ENCODE measurements around the gene RASSF4.

The RASSF4 gene

DNA sequence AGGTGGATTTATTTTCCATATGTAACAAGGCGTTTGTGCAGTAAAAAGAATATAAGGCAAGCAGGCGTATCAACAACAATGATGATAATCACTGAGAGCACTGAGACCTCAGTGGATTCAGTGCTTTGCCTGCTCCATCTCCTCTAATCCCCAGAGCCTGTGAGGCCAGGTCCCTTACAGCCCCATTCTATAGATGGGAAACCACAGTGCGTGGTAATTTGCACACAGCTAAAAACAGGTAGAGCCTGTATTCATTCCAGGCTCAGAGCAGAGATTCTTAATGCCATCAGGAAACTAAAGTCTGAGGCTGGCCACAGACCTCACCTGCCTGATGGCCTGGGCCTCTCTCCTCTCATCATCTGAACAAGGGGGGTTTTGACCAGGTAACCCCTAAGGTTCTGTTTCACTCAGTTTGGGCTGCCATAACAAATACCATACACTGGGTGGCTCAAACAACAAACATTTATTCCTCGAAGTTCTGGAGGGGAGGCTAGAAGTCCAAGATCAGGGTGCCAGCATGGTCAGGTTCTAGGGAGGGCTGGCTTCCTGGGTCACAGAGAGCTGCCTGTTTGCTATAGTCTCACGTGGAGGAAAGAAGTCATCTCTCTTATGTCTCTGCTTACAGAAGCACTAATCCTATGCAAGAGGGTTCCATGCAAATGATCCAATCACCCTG is 10.3 kb upstream of the RASSF4 start:
- DNase-seq = no peak

DNA sequence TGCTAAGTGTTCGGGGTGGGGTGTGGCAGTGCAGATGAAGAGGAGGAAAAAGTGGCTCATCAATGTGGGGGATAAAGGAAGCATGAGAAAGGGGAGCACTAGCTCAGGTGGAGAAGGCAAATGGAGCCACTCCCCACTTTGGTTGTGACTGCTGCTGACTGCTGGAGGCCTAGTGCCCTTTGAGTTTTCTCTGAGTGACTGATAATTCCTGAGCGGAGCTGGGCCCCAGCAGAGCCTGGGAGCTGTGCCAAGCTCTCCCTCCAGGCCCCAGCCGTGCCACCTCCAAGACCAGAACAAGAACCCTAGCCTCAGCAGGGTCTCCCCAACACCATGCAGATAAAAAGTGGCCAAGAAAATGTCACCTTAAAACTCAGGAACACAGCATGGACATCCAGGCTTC is 9.7 kb upstream of the RASSF4 start:
- no peak for DNase-seq

DNA sequence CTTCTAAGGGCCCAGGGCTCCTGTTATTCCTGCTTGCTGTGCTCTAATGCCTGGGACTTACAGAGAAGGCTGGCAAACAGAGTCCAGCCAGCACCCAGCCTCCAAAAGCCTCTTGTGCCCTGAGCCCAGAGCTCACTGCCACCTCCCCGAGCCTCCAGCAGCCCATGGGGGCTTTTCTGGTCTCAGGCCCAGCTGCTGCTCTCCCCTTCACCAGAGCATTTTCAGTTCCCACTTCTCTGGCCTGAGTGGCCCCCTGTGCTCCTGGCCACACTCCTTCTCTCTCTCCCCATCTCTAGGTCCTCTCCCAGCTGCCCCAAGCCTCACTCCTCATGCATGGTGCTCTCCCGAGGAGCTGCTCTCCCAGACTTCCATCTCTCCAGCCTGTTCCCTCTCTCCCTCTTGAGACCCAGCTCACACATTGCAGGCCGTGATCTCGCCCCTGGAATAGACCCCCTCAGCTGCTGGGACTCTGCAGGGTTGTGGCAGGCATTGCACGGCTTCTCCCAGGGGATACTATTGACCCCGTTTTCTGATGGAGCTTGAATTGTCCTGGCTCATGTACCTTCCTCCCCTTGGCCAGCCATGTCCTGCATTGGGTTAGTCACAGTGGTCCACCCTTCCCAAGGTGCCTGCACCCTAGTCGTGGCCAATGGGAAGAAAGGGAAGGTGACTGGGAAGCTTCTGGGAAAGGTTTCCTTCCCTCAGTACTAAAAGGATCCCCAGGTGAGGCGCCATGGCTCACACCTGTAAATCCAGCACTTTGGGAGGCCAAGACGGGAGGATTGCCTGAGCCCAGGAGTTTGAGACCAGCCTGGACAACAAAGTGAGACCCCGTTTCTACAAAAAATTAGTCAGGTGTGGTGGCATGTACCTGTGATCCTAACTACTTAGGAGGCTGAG is 9.0 kb upstream of the RASSF4 start:
- DNase-seq = no peak

DNA sequence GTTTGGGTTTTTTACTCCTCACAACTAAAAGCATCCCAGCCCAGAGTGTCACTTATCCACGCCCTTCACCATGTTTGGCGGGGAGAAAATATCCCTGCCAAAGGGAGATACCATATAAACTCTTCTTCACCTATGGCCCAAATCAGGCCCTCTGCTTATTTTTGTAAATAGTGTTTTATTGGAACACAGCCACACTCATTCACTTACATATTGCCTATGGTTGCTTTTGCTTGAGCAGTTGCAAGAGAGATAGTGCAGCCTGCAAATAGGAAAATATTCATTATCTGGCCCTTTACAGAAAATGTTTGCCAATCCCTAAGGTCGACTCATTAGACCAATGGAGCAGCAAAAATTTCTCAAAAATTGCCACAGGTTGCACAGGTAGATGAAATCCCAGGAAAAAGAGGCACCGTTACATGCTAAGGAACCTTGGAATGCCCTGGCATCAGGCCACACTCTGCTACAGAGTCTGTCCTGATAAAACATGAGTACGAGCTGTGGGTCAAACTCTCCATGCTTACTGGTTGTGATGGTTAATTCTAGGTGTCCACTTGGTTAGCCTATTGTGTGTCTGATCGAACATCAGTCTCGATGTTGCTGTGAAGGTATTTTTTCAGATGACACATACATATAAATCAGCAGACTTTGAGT is 7.9 kb upstream of the RASSF4 start:
- DNase-seq = no peak

DNA sequence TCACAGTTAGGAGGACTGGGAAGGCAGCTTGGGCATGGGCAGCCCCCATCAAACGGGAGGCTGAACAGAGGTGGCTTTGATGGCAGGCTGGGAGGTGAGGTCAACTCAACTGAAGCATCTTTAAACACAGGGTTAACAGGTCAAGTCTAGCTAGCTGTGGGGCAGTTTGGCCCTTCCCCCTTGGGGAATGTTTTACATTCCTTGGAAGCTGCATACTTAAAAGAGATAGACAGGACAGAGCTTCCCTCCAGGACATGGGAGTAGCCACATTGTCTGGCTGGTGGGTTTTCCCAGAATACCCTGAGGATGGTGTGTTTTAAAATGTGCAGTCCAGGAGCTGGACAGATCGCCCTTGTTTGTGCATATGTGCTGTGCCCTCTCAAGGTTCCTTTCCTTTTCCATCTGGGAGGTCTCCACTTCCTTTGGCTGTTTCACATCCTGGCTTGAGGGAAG is 6.8 kb upstream of the RASSF4 start:
- DNase-seq = no peak

DNA sequence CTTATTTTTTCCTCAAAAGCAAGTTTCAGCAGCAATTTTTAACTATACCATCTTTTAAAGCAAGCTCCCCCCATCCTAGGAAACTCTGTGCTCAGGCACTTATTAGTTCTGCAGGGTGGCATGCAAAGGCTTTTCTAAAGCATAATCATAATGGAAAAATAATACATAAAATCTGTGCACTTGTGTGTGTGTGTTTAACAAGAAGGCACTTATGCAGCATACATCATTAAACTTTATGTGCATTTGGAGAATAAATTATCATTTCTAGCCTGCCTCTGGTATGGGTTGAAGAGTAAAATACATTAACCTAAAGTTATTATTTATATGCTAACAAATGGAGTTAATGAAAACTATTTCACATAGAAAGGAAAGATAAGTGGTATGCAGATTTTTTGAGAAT is 5.6 kb upstream of the RASSF4 start:
- no peak for DNase-seq

DNA sequence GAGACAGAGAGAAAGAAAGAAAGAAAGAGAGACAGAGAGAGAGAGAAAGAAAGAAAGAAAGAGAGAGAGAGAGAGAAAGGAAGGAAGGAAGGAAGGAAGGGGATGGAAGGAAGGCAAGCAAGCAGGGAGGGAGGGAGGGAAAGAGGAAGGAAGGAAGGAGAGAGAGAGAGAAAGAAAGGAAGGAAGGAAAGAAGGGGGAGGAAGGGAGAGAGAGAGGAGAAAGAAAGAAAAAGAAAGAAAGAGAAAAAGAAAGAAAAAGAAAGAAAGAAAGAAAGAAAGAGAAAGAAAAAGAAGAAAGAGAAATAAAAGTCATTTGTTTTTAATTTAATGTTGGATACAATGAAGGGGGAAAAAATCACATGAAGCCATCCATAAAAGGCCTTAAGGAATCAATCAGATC is 4.6 kb upstream of the RASSF4 start:
- no peak for DNase-seq

DNA sequence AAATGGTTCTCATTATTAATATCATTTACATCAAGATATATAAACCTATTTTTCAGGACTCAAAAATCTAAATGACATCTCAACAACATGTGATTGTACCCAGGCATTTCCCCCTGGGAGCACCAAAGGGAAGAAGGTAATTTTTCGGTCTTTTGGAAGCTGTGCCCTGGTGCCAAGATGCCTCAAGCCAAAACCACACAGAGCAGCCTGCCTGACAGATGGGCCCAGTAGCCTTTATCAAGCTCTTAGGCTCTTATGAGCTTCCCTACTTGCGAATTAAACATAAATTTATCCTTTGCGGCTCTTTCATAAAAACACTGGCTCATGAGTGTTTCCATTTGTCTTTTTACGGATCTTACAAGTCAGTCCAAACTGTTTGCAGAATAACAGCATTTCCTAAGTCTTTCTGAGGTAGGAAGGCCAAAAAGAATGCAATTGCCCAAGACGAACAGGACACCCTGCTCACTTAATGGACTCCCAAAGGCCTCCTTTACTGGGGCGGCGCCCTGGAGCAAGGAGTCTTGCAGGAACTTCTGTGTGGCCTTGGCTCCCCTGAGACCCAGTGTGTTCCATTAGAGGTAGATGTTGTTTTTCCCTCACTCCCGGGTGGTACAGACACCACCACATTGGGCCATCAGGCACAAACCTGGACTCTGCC is 4.1 kb upstream of the RASSF4 start:
- no peak for DNase-seq

DNA sequence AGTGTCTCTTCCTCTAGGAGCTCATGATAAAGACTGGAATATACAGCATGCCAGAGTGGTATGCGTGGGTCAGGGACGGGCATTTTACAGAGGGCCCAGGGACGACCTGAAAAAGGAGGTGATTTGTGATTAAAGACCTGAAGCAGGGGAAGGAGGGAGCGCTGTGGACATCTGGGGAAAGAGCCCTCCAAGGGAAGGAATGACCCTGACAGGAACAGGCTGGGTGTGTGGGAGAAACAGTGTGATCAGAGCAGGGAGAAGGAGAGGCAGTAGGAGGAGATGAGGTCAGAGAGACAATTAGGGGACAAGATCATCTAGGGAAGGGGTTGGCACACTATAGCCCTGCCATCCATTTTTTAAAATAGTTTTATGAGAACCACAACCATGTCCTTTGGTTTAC is 3.4 kb upstream of the RASSF4 start:
- DNase-seq = no peak

DNA sequence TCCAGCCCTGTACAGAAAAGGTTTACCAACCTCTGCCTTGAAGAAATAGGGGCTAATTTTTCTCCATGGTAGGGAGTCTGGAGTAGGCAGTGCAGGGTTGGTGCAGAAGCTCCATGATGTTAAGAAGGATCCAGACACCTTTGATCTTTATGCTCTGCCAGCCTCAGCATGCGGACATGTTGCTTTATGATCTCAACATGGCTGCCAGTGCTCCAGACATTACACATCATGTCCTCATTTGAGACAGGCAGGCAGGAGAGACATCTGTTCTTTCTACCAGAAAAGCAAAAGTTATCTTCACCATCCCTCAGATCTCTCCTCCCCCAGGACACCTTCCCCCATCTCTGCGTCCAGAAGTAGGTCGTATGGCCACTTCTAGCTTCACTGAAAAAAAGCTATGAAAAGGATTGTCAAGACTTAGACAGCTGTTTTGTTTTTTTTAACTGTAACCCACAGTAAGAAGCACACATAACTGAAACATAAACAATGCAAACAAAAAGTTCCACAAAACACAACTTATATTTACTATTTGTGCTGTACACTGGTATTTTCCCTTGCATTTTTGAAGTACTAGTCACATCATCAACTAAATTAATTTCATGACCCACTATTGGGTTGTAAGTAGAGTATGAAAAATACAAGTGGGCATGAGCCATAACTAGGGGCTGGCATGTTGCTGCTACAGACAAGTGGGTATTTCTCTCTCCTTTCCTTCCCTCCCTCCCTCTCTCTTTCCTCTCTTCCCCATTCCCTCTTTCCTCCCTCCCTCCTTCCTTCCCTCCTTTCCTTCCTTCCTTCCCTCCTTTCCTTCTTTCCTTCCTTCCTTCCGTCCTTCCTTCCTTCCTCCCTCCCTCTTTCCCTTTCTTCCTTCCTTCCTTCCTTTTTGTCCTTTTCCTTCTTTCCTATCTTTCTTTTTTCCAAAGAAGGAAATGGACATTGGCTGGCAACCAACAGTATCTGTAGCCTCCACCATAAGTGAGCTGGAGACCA is 2.6 kb upstream of the RASSF4 start:
- no peak for DNase-seq

DNA sequence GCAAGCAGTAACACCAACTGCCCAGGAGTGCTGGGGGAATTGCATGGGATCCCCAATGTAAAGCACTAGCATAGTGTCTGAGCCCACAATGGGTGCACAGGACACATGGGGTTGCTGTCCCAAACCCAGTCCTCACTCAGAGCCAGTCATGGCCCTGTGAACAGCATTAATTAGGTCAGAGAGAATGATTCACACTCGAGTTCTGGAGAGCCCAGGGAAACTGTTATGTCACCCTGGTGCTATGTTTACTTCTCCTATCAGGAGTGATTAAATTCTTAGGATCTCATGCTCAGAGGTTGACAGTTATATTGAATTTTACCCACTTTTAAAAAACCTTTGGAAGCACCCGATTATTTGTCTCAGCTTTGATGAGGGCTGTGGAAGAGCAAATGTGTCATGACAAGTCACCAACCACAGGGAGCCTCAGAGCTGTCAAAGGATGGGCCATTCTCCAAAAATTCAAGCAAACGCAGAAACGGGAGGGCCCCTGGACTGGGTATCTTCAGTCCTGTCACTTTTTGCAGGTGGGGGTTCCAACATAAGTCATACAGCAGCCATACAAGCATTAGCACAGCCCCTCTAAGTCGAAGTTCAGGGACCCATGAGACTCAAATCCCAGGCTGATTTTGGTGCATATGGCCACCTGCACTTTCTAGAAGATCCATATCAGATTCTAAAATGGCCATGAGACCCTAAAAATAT is 1.3 kb upstream of the RASSF4 start:
- DNase-seq = no peak

DNA sequence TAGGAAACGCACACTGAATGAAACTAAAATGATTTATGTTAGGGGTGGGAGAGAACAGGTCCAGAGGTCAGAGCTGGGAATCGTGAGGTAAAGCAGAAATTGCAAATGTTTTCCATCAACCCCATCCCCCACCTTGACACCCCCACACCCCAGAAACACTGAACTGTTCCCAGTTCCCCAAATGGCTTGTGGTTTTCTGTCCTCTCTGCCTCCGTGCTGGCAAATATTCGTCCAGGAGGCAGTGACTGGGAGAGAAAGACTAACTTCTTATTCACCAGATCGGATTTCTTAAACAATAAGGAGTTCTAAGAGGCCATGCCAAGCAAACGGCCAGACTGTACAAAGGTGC is 730 bp upstream of the RASSF4 start:
- DNase-seq = no peak

DNA sequence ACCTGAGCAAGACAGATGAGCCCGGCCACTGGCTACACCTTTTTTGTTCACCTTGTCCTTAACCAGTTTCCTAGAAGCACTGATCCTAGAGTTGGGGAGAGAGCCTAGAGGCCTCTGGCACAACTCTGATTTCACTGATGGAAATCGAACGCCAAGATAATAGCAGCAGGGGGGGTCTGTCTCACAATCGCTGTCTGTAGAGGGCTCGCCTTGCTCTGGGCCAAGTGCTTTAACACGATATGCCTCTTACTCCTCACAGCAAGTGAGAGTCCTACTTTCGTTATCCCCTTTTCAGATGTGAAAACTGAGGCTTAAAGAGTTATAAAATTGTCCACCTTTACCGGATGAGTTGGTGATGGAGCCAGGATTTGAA is 472 bp downstream of the RASSF4 start:
- no peak for DNase-seq

DNA sequence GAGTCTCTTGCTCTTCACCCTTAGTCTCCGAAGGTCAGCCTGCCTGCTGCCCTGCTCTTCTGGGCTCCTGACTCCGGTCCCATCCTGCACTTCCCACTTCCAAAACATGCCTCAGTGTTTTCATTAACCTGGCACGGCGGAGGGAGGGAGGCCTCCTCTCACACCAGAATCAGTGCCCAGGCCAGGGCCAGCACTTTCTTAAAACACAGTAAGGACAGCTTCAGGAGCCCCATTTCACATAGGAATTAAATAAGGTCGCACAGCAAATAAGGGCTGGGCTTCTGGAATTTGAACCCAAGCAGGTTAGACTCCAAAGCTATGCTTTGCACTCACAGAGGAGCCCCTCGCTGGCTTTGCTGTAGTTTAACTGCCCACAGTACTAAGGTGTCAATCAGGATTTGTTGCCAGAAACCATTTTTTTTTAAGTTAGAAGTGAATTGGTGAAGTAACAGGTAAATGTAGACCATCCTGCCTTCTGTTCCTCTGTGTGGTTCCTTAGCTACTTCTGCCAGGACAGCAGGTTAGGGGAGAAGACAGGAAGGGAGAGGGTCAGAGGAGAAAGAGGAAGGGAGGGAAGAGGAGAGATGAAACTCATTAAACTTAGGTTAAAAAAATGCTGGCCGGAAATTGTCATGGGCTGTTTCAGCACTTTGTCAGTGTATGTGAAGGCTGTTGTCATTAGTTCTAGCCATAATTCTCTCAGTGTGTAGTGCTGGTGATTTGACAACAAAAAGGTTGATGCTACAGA is 1.1 kb downstream of the RASSF4 start:
- DNase-seq = no peak

DNA sequence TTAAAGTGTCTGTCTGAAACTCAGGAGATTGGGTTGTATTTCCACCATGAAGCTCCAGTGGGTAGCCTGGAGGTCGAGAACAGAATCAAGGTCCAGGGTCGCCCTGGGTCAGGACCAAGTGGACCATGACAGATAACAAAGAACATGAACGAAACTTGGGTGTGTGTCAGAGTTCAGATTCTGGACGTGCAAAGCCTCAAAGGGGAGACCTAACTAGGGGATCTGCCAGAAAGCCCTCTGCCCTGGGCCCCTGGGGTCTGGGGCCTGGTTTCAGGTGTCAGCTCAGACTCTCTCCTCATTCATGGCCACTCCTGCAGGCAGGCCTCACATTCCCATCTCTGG is 1.6 kb downstream of the RASSF4 start:
- no peak for DNase-seq

DNA sequence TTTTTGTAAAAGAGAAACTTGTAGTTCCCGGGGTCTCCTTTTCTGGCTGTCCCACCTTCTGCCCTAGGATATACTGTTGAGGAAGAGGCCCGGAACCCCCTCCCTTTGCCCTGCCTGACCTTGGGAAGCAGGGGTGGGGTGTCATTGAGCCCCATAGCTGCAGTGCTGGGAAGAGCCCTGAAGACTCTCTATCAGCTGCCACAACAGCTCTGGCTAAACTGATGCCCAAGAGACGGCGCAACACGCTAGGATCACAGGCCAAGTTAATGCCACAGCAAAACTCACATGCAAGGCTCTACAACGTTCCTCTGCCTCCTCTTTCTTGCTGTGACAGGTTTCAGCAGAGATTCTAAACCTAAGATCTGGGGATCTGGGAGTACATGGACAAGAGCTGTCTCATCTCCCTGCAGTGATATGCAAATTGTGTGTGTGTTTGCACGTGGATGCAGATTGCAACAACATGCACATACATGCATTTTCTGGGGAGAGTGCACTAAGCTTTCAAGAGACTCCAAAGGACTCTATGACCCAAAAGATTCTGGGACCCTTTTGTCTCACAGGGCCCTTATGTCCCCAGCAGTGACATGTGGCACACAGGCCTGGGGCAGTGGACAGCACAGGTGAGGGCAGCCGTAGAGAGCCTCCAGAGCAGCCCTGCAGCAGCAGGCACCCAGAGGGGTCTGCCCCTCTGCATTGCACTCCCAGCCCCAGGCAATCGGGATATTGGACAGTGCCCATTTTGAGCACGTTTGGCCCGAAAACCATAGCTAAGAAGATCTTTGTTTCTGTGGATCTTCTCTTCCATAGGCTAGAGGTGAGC is 2.5 kb downstream of the RASSF4 start:
- no peak for DNase-seq

DNA sequence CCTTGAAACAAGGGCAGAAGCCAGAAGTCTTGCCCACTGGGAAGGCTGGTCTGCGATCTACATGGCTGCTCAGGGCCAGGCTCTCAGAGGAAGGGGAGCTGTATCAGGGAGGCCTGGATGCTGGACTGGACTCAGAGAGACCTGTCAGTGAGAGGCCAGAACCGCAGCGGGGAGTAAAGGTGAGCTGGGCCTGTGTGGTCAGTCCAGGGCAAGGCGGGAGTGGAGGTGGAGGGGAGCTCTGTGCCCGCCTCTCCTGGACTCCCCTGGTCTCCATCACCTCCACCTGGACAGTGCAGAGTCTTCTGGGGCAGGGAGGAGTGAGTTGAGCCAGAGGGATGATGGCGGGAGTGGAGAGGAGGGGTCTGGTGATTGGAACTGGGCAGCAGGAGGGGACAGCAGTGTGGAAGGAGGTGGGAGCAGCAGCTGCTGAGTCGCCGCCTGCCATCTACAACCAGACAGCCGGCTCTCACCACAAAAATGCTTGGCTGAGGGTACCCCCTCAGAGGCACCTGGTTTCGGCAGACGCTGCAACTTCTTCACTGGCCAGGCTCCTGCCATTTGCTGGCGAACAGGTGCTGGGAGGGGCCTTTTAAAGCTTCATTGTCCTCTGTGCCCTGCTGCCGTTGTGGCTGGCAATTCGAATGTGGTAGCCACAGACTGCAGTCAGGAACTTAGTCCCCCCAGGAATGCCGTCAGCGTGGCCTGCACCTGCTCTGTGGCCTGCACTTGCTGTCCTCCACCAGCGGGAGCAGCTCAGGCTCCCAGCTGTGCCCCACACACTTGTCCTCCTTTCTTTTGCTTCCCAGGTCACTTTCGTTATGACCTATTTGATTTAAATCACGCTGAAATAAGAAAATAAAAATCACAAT is 3.5 kb downstream of the RASSF4 start:
- DNase-seq = no peak

DNA sequence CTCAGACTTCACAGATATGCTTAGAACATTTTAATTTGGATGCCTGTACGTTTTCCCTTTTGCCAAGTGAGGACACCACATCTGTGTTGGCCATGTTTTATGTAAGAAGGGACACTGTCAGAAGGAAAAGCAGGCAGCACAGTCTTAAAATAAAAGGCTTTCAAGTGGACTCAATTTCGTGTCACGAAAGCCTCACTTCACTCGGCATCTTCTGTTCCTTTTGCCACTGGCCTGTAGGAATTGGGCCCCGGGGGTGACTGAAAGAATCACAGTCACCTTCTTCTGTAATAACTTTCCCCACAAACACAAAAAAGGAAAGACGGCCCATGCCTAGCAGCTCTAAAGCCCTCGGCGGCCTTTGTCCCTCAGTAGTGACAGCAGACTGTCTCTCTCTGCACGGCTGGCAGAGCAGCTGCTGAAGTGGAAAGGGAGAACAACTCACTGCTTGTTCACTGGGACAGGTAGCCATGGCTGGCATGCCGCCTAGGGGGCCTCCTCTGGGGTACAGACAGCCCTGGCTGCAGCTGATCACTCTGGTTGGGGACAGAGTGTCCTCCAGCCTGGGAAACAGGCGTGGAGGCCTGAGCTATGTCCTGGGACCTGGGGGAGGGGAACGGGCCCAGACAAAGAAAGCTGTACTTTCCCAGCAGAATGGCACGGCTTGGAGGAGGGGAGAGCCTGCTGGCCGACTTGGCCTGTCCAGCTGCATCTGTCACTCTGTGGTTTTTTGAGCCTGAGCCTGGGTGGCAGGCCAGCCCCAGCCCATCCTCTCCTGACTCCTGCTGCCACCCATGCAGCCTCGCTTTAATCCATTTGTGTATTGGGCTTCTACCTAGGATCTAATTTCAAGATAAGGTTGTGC is 4.4 kb downstream of the RASSF4 start:
- no peak for DNase-seq
